Fibroblast of skin of right biceps (primary cell): ENCODE data around the gene ZBTB20.
A peak's percentile ranks its signal among the peaks of the same experiment; 100 is the strongest.

Experiments
- DNase-seq: peaks from one replicate; pipeline ENCODE4 v3.0.0-alpha.2; 2013

The ZBTB20 gene

GRCh38 chr3:114310695-114311094 lies 836.4 kb downstream of the ZBTB20 start:
- peak; percentile 28 for DNase-seq

- DNase-seq = no peak
These were observed 838.3 kb downstream of the ZBTB20 start for GRCh38 chr3:114308830-114309229.

GRCh38 chr3:114308377-114308776 lies 838.7 kb downstream of the ZBTB20 start:
- DNase-seq = no peak

- DNase-seq = no peak
These were observed 839.3 kb downstream of the ZBTB20 start for GRCh38 chr3:114307832-114308231.

- DNase-seq = no peak
These were observed 839.8 kb downstream of the ZBTB20 start for GRCh38 chr3:114307222-114307830.

- no peak for DNase-seq
These were observed 847.0 kb downstream of the ZBTB20 start for GRCh38 chr3:114299941-114300624.

- DNase-seq = peak; percentile 6
These were observed 847.7 kb downstream of the ZBTB20 start for GRCh38 chr3:114299421-114299820.

- DNase-seq = no peak
These were observed 851.1 kb downstream of the ZBTB20 start for GRCh38 chr3:114295946-114296345.

GRCh38 chr3:114294940-114295480 lies 852.1 kb downstream of the ZBTB20 start:
- DNase-seq = no peak

GRCh38 chr3:114293838-114294535 lies 853.1 kb downstream of the ZBTB20 start, which contains the start of gene TIGIT:
TSS of gene TIGIT (plus strand) at chr3:114294028. CDS start at chr3:114294062, 34 bp downstream.
- DNase-seq = no peak

- DNase-seq = peak; percentile 48
These were observed 855.9 kb downstream of the ZBTB20 start for GRCh38 chr3:114290911-114291901.

GRCh38 chr3:114286266-114286665 lies 860.8 kb downstream of the ZBTB20 start:
- no peak for DNase-seq

GRCh38 chr3:114285648-114286230 lies 861.3 kb downstream of the ZBTB20 start:
- no peak for DNase-seq

- DNase-seq = no peak
These were observed 862.4 kb downstream of the ZBTB20 start for GRCh38 chr3:114284644-114285043.
